Measurements from ENCODE around the gene IRAK1. TPM values are rescaled to one million over a fixed set of nuclear protein-coding genes. Genes with fewer than 3 reads are reported as not detected.
A peak's percentile ranks its signal among the peaks of the same experiment; 100 is the strongest.

IRAK1 gene
- total and polyA plus RNA-seq, 12 donors, result 36.9 to 142 (median 88.8) TPM

GRCh38 chrX:153972368-153973126, 47.2 kb downstream of the IRAK1 start, which contains the start of gene TMEM187:
Gene TMEM187, plus strand, starts transcription at chrX:153972754. Its CDS starts 9,309 bp downstream, at chrX:153982063.
- TF ChIP-seq POLR2A (IDR thresholded peaks at IDR 0.05) (peak in 1 of 2 donors; percentile 60), CTCF (IDR thresholded peaks at IDR 0.05) (peak in 1 of 6 experiments; percentile 8)
- Histone ChIP-seq H3K27ac (peak within 1 kb of the TSS; percentile 93 to 99 (median 98)), H3K4me1 (replicated peaks in 1 of 2) (peaks cover 12 to 39% of the 10 kb centered on the region in 2 donors), H3K27me3 (no peaks in the 10 kb centered on the region), H3K9me3 (replicated peaks in 1 of 3) (no peaks in the 10 kb centered on the region), H3K36me3 (replicated peaks in 1 of 2) (no peaks in the 10 kb centered on the region), H3K4me3 (peak within 1 kb of the TSS; percentile 73 to 86 (median 80))
- WGBS, 4 donors, result 0 to 11% (median 3%) methylated on average over 11 to 93 of the region's 103 CpGs
- intact Hi-C loops (cut with DNase I), result no loop called here
- DNase-seq, result peak; percentile 86 to 92 (median 88)

DNA sequence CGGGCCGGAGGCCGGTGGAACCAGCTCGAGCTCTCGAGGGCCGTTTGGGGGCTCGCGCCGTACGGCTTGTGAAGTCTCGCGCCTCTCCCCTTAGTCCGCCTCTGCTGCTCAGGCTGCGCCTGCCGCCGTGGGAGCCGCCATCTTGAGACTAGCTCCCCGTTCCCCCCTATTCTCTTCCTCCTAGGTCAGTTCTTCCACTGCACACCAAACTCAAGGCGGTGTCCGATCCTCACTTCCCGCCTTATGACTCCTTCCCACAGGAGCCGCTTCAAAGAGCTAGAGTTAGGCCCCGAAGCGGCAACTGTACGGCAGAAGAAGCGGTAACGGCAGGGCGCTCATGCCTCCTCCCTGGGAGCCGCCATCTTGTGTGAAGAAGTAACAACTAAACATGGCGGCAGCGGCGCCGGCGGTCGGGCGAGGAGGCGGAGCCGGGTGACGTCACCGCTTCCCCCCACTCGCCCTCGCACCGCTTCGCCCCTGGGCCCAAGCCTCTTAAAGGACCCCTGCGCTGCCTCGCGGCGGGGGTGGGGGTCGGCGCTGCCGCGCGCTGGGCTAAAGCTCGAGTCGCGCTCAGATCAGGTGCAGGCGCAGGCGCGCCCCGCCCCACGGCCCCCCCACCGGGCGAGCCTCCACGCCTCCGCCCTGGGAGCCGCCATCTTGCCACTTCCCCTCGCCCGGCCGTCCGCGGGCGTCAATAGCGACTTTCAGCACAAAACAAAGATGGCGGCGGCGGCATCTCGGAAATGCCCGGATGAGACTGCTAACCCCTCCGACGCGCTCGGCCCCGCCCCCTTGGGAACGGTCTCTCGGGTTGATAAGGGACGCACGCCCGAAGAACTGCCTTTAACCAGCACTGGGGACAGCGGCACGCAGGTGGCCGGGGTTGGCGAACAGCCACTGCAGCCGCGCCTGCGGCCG, 48.0 kb downstream of the IRAK1 start, which contains the start of gene HCFC1:
Gene HCFC1, minus strand, starts transcription at position 369 of the 918 bp plus-strand sequence. CDS start 978 bp downstream, outside the sequence.
- TF ChIP-seq CTCF (IDR thresholded peaks at IDR 0.05), result no peak
- peak in 1 of 2 donors; percentile 62 for TF ChIP-seq POLR2A (IDR thresholded peaks at IDR 0.05)
- Histone ChIP-seq H3K36me3 (replicated peaks in 1 of 2) (no peaks in the 10 kb centered on the region), H3K27ac (peak within 1 kb of the TSS; percentile 93 to 99 (median 98)), H3K4me1 (replicated peaks in 1 of 2) (peaks cover 18 to 47% of the 10 kb centered on the region in 2 donors), H3K27me3 (no peaks in the 10 kb centered on the region), H3K9me3 (replicated peaks in 1 of 3) (no peaks in the 10 kb centered on the region), H3K4me3 (peak within 1 kb of the TSS; percentile 73 to 86 (median 80))
- intact Hi-C loops (cut with DNase I), result no loop called here
- peak; percentile 91 to 96 (median 95) for DNase-seq
- 1 to 21% (median 5%) methylated on average over 12 to 96 of the region's 96 CpGs for WGBS, 4 donors

- Histone ChIP-seq H3K9me3 (replicated peaks in 1 of 3) (no peaks in the 10 kb centered on the region), H3K36me3 (replicated peaks in 1 of 2) (no peaks in the 10 kb centered on the region), H3K27ac (peak overlapping the region; percentile 93 to 99 (median 98)), H3K4me1 (replicated peaks in 1 of 2) (peaks cover 24 to 53% of the 10 kb centered on the region in 2 donors), H3K4me3 (peak overlapping the region; percentile 73 to 86 (median 80)), H3K27me3 (no peaks in the 10 kb centered on the region)
- TF ChIP-seq POLR2A (IDR thresholded peaks at IDR 0.05) (peak in 1 of 2 donors; percentile 74), CTCF (IDR thresholded peaks at IDR 0.05) (no peak)
- DNase-seq, result peak; percentile 86 to 96 (median 93)
- 2 to 9% (median 4%) methylated on average over 6 to 34 of the region's 34 CpGs; no CpG with 5 or more reads in 1 of the 4 donors for WGBS, 4 donors
- intact Hi-C loops (cut with DNase I), result no loop called here
Measured at GRCh38 chrX:153971124-153971449, 48.6 kb downstream of the IRAK1 start.
